Spleen (tissue), 11 donors: ENCODE measurements around the gene MYO5A. TPM values are rescaled to one million over a fixed set of nuclear protein-coding genes. Genes with fewer than 3 reads are reported as not detected.

Source experiments
- DNase-seq: peaks from one replicate; pipeline ENCODE4 v3.0.0-alpha.2; 2020
- H3K27ac ChIP-seq, 8 donors: fragments of 200-600 bp; sonication (generic) in 7 of 8; 1 replicate in 4 of 8; 2 replicates in 4 of 8; pipeline versions ENCODE4 v1.5.0 to v1.8.0; 2016 to 2021; ENCODE audit warnings: inconsistent platforms in 4 of 8, mild to moderate bottlenecking in 4 of 8, moderate library complexity in 1 of 8
- H3K27me3 ChIP-seq, 7 donors: fragments of 200-600 bp; sonication (generic) in 6 of 7; replicated peaks in 1 of 7; 1 replicate in 4 of 7; 2 replicates in 3 of 7; pipeline versions ENCODE4 v1.5.0 to v1.8.0; 2016 to 2021; ENCODE audit warnings: inconsistent platforms in 3 of 7, mild to moderate bottlenecking in 1 of 7
- H3K36me3 ChIP-seq, 6 donors: fragments of 200-600 bp; sonication (generic) in 5 of 6; 1 replicate in 4 of 6; 2 replicates in 2 of 6; pipeline versions ENCODE4 v1.5.0 to v1.8.0; 2016 to 2021; ENCODE audit warnings: inconsistent platforms in 2 of 6
- H3K4me1 ChIP-seq, 6 donors: fragments of 200-600 bp; sonication (generic) in 5 of 6; 1 replicate in 3 of 6; 2 replicates in 3 of 6; pipeline versions ENCODE4 v1.5.0 to v1.8.0; 2016 to 2021; ENCODE audit warnings: inconsistent platforms in 3 of 6
- H3K4me3 ChIP-seq, 8 donors: fragments of 200-600 bp; sonication (generic) in 7 of 8; 1 replicate in 4 of 8; 2 replicates in 4 of 8; pipeline versions ENCODE4 v1.5.0 to v1.8.0; 2016 to 2021; ENCODE audit warnings: inconsistent platforms in 4 of 8, mild to moderate bottlenecking in 4 of 8, moderate library complexity in 2 of 8
- H3K9me3 ChIP-seq, 8 donors: fragments of 200-600 bp; sonication (generic) in 7 of 8; 1 replicate in 4 of 8; 2 replicates in 4 of 8; pipeline versions ENCODE4 v1.5.0 to v1.8.0; 2016 to 2021; ENCODE audit warnings: inconsistent platforms in 4 of 8
- CTCF ChIP-seq, 11 experiments: fragments of 200-600 bp in 7 of 11; fragments of 450-650 bp in 4 of 11; sonication (generic) in 4 of 11; IDR thresholded peaks in 8 of 11; conservative IDR thresholded peaks in 3 of 11; 1 replicate in 7 of 11; 2 replicates in 4 of 11; pipeline versions ENCODE4 v1.4.0 to v1.8.0; 2016 to 2021; ENCODE audit warnings: antibody characterized with exemption in 11 of 11, inconsistent platforms in 4 of 11, mild to moderate bottlenecking in 1 of 11
- POLR2A ChIP-seq, 3 donors: fragments of 450-650 bp; IDR thresholded peaks; one replicate each; pipeline ENCODE4 v1.5.1; 2017; ENCODE audit warnings: antibody characterized with exemption in 3 of 3, mild to moderate bottlenecking in 1 of 3
- POLR2AphosphoS5 ChIP-seq, 3 donors: sonication (generic); formaldehyde crosslinking; IDR thresholded peaks; one replicate each; pipeline ENCODE4 v1.5.1; 2017; ENCODE audit warnings: antibody characterized with exemption in 3 of 3
- WGBS, 5 donors: extraction: QIAGEN DNeasy Blood & Tissue Kit in 3 of 5; methylation state at CpG; one replicate each; pipeline versions ENCODE4 v1.1.5 to v1.1.7; 2013 to 2018; 5-methylcytosine and 5-hydroxymethylcytosine counted together
- intact Hi-C: fragments of 100-400 bp; cut with DNase I; formaldehyde crosslinking; loops from one replicate; pipeline ENCODE4 v1.15.0; 2023; ENCODE audit warnings: low total_unique reads
- polyA plus RNA-seq, 3 donors: library from polyadenylated mRNA; stranded (reverse); fragments of 200-250 nt; gene quantifications; one replicate each; pipeline ENCODE4 v1.2.1, GENCODE V29; 2013
- total RNA-seq, 7 donors: library from RNA; depleted of rRNA in 3 of 7; stranded (reverse); fragments of >200 nt in 3 of 7; fragmentation: NEBNext Ultra II Directional in 4 of 7; extraction: Animal tissue kit (Norgen Biotek cat#: 25700) in 4 of 7; gene quantifications; one replicate each; pipeline versions ENCODE4 v1.1.0 to v1.2.1, GENCODE V29; 2016 to 2021
- donor health status: healthy with polysubstance abuse.
- donor health status: DM: no; HTN: no; CAD: no; lungs with moderate emphysema.
- donor health status: DM: no; HTN: no; CAD: no.
- donor health status: Bipolar disorder and iron deficiency.
- donor health status: healthy.
- donor health status: DM: no; HTN: no; CAD: no.
- donor health status: DM: yes; HTN: yes; CAD: no.

MYO5A gene
- total and polyA plus RNA-seq, 10 donors, result 4.7 to 48.3 (median 35.4) TPM

DNA sequence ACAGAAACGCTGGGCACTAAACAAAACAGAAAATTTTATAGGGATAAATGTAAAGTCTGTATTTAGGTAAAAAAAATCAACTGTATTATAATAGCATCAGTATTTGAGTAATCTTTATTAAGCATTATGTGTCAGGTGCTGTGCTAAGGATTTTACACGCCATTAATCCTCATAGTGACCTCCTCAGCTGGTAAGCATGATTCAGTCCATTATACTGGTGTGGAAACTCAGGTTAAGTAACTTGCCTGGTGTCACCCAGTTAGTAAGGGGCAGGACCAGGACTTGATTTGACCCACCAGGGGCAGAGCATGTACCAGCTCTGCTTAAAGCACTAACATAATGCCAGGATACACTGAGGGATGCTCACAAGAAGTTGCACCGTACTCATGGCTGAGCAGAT is 237.9 kb downstream of the MYO5A start:
- Histone ChIP-seq H3K4me3 (no peak overlapping the region), H3K9me3 (no peaks in the 10 kb centered on the region), H3K36me3 (no peaks in the 10 kb centered on the region), H3K4me1 (peaks cover 0 to 23% (median 15%) of the 10 kb centered on the region in 6 donors), H3K27ac (no peak overlapping the region), H3K27me3 (peaks cover 0 to 28% (median 14%) of the 10 kb centered on the region in 7 donors)
- WGBS, 5 donors, result 83 to 98% (median 92%) methylated on average over 3 of the region's 3 CpGs
- no peak for DNase-seq
- TF ChIP-seq CTCF (IDR thresholded peaks at IDR 0.05 in 8 of 11, conservative IDR thresholded peaks at IDR 0.05 in 3 of 11) (no peak), POLR2A (IDR thresholded peaks at IDR 0.05) (no peak), POLR2AphosphoS5 (IDR thresholded peaks at IDR 0.05) (no peak)
- intact Hi-C loops, result no loop called here

- DNase-seq, result no peak
- intact Hi-C loops, result no loop called here
- H3K27me3 ChIP-seq, result peaks cover 0 to 23% (median 9%) of the 10 kb centered on the region in 7 donors
- 58 to 74% (median 69%) methylated on average over 4 of the region's 4 CpGs for WGBS, 5 donors
- TF ChIP-seq POLR2A (IDR thresholded peaks at IDR 0.05) (no peak), CTCF (IDR thresholded peaks at IDR 0.05 in 8 of 11, conservative IDR thresholded peaks at IDR 0.05 in 3 of 11) (no peak), POLR2AphosphoS5 (IDR thresholded peaks at IDR 0.05) (no peak)
- no peak overlapping the region for H3K27ac ChIP-seq
- no peak overlapping the region for H3K4me3 ChIP-seq
- no peaks in the 10 kb centered on the region for H3K9me3 ChIP-seq
- no peaks in the 10 kb centered on the region for H3K36me3 ChIP-seq
- H3K4me1 ChIP-seq, result peaks cover 0 to 19% (median 10%) of the 10 kb centered on the region in 6 donors
Measured at GRCh38 chr15:52290329-52290728, 238.4 kb downstream of the MYO5A start.

DNA sequence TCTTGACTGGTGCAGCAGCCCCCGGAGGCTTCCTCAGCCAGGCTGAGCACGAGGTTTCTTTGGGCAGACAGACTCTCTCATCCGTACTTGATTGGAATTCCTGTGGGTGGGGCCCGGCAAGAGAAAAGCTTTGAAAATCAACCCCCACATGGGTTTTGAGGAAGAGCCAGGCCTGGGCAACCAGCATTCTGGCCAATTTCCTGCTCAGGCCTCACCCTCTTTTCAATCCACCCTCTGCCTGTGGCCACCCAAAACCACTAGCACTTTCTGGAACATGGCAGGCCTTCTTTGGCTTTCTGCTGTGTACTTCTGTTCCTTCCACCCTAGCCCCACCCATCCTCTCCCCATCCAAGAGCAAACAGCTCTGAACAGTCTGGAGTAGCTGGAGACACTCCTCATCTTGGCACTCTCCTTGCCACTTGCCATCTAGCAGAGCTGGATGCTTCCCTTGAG is 239.0 kb downstream of the MYO5A start:
- Histone ChIP-seq H3K27me3 (peaks cover 0 to 17% (median 2%) of the 10 kb centered on the region in 7 donors), H3K4me3 (no peak overlapping the region), H3K27ac (no peak overlapping the region), H3K9me3 (no peaks in the 10 kb centered on the region), H3K4me1 (peaks cover 0 to 12% (median 4%) of the 10 kb centered on the region in 6 donors), H3K36me3 (no peaks in the 10 kb centered on the region)
- intact Hi-C loops, result no loop called here
- DNase-seq, result no peak
- 65 to 82% (median 72%) methylated on average over 4 of the region's 4 CpGs for WGBS, 5 donors
- TF ChIP-seq CTCF (IDR thresholded peaks at IDR 0.05 in 8 of 11, conservative IDR thresholded peaks at IDR 0.05 in 3 of 11) (no peak), POLR2AphosphoS5 (IDR thresholded peaks at IDR 0.05) (no peak), POLR2A (IDR thresholded peaks at IDR 0.05) (no peak)

GRCh38 chr15:52288986-52289385 is 239.7 kb downstream of the MYO5A start:
- no peaks in the 10 kb centered on the region for H3K36me3 ChIP-seq
- peaks cover 0 to 5% (median 0%) of the 10 kb centered on the region in 6 donors for H3K4me1 ChIP-seq
- H3K27me3 ChIP-seq, result peaks cover 0 to 10% (median 0%) of the 10 kb centered on the region in 7 donors
- no peak for TF ChIP-seq POLR2AphosphoS5 (IDR thresholded peaks at IDR 0.05)
- TF ChIP-seq POLR2A (IDR thresholded peaks at IDR 0.05), result no peak
- TF ChIP-seq CTCF (IDR thresholded peaks at IDR 0.05 in 8 of 11, conservative IDR thresholded peaks at IDR 0.05 in 3 of 11), result no peak
- 81 to 93% (median 91%) methylated on average over 5 of the region's 5 CpGs for WGBS, 5 donors
- no peak overlapping the region for H3K27ac ChIP-seq
- H3K9me3 ChIP-seq, result no peaks in the 10 kb centered on the region
- no peak for DNase-seq
- no peak overlapping the region for H3K4me3 ChIP-seq
- intact Hi-C loops, result no loop called here
